Left cardiac atrium (tissue), 4 donors: ENCODE results near the gene PRRC2B. TPM values are rescaled to one million over a fixed set of nuclear protein-coding genes. Genes with fewer than 3 reads are reported as not detected.
"Not testable (repeated sequence)": the region's sequence is repeated elsewhere in the genome, so short reads cannot be mapped to it uniquely, and the experiment has no call there.

Experiments used
- ATAC-seq, 2 donors: fragments of 200-7000 bp; cut with Tn5 transposase; one replicate each; pipeline ENCODE4 v1.9.1; 2020; ENCODE audit warnings: mild to moderate bottlenecking in 2 of 2, moderate library complexity in 2 of 2
- DNase-seq: peaks from one replicate; pipeline ENCODE4 v3.0.0-alpha.2; 2020
- intact Hi-C, 2 donors: fragments of 100-400 bp; cut with DNase I; formaldehyde crosslinking; loops; one replicate each; pipeline versions ENCODE4 v1.14.1 to v1.15.1; 2022 to 2023
- total RNA-seq, 2 donors: library from RNA; stranded (reverse); fragmentation: NEBNext Ultra II Directional; extraction: Animal tissue kit (Norgen Biotek cat#: 25700); gene quantifications; one replicate each; pipeline ENCODE4 v1.2.1, GENCODE V29; 2021
- donor health status: DM: no; HTN: yes; CAD: no.
- donor health status: DM: no; HTN: yes; CAD: no; lungs with severe emphysema.
- donor health status: DM: yes; HTN: yes; CAD: no.
- donor health status: Dilated cardiomyopathy.

PRRC2B gene
- total RNA-seq, 2 donors from 2014 or later, result 136 to 155 TPM

DNA sequence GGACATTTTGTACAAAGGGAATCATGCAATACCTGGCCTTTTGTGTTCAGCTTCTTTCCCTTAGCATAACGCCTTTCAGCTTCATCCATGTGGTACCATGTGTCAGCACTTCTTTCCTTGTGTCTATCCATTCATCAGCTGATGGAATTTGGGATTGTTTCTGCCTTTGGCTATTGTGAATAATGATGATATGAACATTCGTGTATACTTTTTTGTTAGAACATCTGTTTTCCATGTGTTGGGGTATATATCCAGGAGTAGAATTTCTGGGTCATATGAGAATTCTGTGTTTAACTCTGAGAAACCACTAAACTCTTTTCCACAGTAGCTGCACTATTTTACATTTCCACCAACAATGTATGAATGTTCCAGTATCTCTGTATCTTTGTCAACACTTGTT is 14.8 kb upstream of the PRRC2B start:
- DNase-seq, result no peak
- intact Hi-C loops, result no loop called here

DNA sequence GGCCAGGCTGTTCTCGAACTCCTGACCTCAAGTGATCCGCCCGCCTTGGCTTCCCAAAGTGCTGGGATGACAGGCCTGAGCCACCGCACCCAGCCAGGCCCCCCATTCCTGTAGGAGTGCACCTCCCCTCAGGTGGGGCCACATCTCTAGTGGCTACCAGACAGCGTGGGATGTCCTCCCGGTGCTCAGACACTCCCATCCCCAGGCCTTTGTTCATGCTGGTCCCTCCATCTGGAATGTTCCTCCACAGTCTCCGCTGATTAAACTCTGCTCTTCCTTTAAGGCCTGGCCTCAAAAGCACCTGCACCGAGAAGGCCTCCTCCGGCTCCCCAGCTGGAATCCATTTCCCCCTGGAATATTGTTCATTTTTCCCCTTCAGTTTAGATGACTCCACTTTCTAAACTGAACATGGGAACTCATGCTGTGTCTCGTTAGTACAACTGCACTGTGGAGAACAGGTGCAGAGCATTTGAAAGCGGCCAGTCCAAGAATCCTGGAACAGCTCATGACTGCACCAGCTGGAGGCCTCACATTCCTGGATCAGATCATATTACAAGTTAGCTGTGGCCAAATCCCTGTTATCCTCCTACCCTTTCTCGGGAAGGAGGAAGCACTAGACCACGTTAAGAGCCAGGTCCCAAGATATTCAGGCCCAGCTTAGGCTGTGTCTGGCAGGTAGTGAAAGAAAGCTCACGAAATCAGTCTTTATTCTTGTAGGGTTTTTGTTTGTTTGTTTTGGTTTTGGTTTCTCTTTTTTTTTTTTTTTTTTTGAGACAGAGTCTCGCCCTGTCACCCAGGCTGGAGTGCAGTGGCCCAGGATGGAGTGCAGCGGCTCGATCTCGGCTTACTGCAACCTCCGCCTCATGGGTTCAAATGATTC is 10.8 kb upstream of the PRRC2B start:
- DNase-seq, result peak; percentile 39
- intact Hi-C loops, result no loop called here
- peak; percentile 94 to 98 for ATAC-seq

More for the DNA sequence above, 14.8 kb upstream of the PRRC2B start:
- no peak for ATAC-seq

DNA sequence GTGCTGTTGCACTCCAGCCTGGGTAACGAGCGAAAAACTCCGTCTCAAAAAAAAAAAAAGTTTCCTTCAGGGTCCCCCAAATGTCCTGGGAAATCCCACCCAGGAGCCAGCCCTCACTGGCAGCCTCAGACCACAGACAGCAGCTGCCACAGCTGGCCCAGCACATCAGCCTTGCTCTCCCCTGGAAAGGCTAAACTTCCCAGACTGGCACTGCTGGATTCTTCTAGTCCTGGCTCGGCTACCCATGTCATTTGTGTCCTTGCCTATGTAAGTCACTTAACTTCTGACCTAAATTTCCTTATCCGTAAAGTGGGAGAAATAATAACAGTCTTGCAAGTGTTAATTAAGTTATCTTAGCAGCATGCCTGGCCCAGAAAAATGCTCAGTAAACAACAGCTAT is 8.6 kb upstream of the PRRC2B start:
- intact Hi-C loops, result no loop called here
- ATAC-seq, result no peak

DNA sequence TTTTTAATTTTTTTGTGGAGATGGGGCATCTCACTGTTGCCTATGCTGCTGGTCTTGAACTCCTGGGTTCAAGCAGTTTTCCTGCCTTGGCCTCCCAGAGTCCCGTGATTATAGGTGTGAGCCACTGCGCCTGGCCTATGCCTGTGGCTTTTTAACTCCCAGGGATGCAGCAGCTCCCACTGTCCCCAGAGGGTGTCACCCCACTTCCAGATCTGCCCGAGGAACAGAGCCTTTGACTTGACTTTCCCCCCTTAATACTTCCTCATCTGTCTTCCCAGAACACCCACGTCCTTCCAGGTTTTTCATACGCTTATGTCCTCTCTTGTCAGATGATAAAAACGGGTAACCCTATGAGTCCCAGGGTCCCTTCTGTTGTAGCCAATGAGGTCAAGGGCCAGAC is 7.6 kb upstream of the PRRC2B start:
- no peak for ATAC-seq
- intact Hi-C loops, result no loop called here
- no peak for DNase-seq

More for the DNA sequence above, 8.6 kb upstream of the PRRC2B start:
- no peak for DNase-seq

DNA sequence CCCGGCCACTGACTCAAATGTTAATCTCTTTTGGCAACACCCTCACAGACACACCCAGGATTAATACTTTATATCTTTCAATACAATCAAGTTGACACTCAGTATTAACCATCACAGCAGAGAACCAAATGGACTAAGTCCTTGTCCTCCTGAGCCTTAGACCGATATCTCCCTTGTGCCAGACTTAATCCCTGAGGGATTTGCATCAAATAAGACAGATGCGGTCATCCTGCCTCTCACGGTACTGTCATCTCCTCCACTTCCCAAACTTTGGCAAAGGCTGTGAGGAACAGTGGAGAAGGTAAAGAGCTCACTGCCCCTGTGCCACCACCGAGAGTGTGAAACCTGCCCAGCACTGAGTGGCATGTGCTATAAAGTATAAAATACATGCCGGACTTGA is 6.5 kb upstream of the PRRC2B start:
- DNase-seq, result no peak
- no peak for ATAC-seq
- intact Hi-C loops, result no loop called here

DNA sequence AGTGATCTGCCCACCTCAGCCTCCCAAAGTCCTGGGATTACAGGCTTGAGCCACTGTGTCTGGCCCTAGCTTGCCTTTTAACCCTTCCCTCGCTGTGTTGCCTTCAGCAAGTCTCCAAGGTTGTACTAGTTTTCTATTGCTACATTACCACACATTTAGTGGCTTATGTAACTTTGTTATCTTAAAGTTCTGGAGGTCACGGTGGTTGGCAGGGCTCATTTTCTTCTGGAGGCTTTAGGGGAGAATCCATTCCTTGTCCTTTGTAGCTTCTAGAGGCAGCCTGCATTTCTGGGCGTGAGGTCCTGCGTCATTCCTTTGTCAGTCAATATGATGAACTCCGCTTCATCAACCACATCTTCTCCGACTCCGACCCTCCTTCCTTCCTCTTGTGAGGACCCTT is 2.9 kb upstream of the PRRC2B start:
- no peak for ATAC-seq
- intact Hi-C loops, result loop anchor here in 1 of 2 donors (10.0 kb wide), 1 partner anchor 84 kb away; no protein-coding TSS in a partner anchor
- DNase-seq, result no peak

DNA sequence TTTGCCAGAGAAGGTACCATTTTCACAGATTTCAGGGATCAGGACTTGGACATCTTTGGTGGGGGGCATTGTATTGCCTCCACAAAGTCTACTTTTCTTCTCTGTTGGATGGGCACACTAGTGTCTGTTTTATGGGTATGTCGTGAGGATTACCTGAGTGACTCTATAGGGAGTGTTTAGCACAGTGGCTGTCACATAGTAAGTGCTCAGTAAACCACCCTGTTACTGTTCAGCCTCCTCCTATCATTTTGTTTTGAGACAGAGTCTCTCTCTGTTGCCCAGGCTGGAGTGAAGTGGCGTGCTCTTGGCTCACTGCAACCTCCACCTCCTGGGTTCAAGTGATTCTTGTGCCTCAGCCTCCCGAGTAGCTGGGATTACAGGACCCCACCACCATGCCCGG is 2.4 kb upstream of the PRRC2B start:
- ATAC-seq (no peak), DNase-seq (no peak)

DNA sequence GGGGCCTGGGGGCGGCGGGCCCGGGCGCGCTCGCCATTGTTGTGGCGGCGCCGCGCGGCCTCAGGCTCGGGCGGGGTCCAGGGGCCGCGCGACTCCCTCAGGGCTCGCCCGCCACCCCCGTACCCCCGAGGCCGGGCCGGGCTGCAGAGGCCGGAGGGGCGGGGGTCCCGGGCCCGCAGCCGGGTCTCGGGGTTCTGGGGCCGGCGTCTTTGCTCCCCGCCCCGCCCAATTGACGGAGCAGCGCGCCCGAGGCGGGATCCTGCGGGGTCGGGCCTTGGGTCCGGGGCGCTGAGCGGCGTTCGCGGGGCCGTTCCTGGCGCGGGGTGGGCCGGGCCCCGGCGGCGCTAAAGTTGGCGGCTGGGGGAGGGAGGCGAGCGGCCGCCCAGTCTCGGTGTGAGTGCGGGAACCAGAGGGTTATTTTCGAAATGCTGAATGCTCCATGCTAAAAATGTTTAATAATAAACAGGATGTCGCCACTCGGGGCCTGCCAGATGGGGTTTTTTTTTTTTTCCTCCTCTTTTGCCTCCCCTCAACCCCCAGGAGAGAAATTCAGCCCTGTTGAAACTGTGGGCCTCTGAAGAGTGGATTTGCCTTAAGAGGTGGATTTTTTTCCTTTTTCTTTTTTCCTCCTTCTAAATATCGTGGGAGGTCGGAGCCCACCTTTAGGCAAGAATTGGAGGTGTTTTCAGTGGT is 724 bp downstream of the PRRC2B start:
- intact Hi-C loops, result loop anchor here in 1 of 2 donors (10.0 kb wide), 1 partner anchor 80 kb away; no protein-coding TSS in a partner anchor
- ATAC-seq (peak; percentile 36 to 55), DNase-seq (peak; percentile 60)

More for the DNA sequence above, 2.4 kb upstream of the PRRC2B start:
- intact Hi-C loops, result loop anchor here in 1 of 2 donors (10.0 kb wide), 1 partner anchor 83 kb away; no protein-coding TSS in a partner anchor

DNA sequence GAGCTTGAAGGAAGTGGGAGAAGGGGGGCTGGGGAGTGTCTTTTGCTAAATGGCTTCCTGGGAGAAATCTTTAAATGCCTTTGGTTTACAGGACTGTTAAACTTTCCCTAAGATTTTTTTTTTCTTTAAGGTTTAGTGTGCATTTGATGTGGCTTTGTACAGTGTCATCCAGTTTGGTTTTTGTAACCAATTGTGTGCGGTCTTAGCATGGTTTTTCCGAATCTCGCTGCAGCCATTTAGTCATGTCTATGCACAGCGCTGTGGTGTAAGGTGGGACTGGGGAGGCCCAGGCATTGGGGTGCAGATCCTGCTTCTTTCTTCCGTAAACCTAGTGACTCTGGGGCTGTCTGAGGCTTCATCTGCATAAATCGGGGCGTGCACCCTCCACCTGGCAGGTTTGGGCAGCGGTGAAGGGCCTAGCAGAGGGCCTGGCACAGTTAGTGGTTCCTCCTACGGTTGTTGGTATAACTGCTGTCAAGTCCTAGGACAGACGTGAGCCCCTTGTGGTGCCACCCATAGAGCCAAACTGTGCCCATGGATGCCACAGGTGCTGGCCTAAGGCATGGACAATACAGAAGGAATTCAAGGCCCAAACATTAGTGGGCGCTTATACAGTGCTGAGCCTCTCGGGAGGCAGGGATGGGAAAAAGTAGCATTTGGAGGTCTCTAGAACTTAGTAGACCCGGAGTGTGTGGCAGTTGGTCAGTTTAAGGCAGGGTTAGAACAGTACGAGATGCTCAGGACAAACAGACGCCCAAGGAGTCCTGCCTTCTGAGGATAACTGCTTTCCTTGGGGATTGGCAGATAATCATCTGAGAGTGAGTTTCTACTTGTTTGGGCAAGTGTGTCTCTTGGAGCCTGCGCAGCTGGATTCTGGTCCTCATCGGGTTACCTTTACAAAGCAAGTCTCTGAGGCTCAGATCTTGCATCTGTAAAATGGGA is 1.5 kb downstream of the PRRC2B start:
- peak in 1 of 2 donors; percentile 6 for ATAC-seq
- peak; percentile 18 for DNase-seq
- intact Hi-C loops, result loop anchor here in 1 of 2 donors (10.0 kb wide), 1 partner anchor 79 kb away; no protein-coding TSS in a partner anchor

DNA sequence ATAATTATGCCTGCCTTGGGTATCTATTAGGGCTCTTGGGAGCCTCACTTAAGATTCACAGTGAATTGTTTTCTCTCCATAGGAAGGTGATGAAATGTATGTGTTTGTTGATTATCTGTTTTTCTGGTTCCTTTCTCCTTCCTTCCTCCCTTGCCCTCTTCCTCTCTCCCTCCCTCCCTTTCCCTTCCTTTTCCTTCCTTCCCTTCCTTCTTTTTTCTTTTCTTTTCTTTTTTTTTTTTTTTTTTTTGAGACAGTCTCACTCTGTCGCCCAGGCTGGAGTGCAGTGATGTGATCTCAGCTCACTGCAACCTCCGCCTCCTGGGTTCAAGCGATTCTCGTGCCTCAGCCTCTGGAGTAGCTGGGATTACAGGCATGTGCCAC is 2.2 kb downstream of the PRRC2B start:
- not testable (repeated sequence) for ATAC-seq, DNase-seq
- intact Hi-C loops, result loop anchor here in 1 of 2 donors (10.0 kb wide), 1 partner anchor 79 kb away; no protein-coding TSS in a partner anchor

DNA sequence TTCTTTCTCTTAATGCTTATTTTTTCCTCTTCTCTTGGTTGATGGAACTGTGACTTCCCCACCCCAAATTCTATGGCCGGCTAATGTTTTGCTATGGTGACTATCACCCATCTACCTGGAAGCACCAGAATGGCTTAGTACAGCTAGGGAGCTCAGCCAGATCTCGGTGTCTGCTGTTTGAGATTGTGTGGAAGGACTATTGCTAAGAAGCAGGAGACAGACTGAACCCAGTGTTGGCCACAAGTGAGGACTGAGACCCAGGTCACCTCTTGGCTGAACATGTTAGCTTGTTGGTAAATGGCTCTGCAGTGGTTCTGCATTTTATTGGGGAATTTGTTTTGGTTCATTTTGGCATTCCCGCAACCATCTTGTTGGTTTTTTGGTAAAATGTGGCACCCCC is 2.7 kb downstream of the PRRC2B start:
- intact Hi-C loops, result loop anchor here in 1 of 2 donors (10.0 kb wide), 1 partner anchor 78 kb away; no protein-coding TSS in a partner anchor
- no peak for ATAC-seq
- no peak for DNase-seq

DNA sequence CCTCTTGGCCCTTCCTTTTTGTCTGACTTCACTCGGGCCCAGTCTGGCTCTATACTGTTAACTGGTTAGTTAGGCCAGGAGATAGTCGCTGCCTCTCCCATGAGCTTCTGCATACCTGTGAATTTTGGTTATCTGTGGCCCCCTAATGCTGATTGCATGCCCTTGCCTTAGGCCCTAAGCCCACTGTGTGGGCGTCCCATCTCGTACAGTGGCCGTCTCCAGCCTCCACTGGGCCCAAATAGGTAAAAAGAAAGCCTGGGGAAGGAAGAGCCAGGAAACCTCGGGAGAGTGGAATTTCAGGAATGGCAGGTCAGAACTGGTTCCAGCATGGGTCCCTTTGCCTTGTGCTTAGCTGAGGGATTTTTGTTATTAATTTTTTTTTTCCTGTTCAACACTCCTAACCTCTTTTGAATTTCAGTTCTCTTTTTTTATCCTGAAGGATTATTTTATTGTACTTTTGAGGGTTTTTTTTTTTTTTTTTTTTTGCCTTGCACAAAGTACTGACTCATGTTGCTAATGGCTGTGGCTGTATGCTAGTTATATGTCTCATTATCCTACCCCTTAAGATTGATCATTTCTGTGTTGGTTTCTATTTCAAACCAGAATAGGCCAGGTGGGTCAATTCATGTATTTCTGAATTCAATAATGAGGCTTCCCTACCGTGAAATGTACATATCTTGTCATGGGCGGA is 3.4 kb downstream of the PRRC2B start:
- intact Hi-C loops, result loop anchor here in 1 of 2 donors (10.0 kb wide), 1 partner anchor 78 kb away; no protein-coding TSS in a partner anchor
- no peak for DNase-seq
- ATAC-seq, result no peak

DNA sequence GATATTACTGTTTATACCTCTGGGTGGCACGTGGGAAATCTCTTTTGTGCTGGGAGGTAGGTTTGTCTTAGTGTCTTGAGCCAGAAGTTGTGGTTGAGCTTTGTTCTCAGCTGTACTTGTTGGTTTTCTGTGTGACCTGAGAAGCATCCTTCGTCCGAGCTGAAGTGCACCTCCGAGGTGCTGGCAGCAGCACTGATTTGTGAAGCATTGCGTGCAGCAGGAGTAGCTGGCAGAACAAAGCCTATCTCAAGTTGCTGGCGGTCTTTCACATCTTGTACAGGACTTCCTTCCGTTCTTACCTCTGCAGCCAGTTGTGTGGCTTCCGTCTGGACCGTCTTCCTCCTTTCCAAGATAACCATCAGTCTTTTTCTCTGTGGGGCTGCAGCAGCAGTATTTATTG is 4.3 kb downstream of the PRRC2B start:
- intact Hi-C loops, result loop anchor here in 1 of 2 donors (10.0 kb wide), 1 partner anchor 77 kb away; no protein-coding TSS in a partner anchor
- peak; percentile 39 for DNase-seq
- ATAC-seq, result no peak

DNA sequence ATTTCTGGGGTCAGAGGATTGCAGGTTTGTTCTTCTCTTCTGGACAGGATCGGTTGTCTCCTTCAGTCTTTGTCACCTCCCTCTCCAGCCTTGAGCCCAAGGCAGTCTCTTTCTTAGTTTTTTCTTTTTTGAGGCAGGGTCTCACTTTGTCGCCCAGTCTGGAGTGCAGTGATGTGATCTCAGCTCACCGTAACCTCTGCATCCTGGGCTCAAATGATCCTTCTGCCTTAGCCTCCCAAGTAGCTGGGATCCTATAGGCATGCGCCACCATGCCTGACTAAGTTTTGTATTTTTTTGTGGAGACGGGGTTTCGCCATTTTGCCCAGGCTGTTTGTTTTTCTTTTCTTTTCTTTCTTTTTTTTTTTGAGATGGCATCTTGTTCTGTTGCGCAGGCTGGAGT is 6.1 kb downstream of the PRRC2B start:
- DNase-seq, result no peak
- intact Hi-C loops, result loop anchor here in 1 of 2 donors (10.0 kb wide), 1 partner anchor 75 kb away; no protein-coding TSS in a partner anchor
- ATAC-seq, result no peak

DNA sequence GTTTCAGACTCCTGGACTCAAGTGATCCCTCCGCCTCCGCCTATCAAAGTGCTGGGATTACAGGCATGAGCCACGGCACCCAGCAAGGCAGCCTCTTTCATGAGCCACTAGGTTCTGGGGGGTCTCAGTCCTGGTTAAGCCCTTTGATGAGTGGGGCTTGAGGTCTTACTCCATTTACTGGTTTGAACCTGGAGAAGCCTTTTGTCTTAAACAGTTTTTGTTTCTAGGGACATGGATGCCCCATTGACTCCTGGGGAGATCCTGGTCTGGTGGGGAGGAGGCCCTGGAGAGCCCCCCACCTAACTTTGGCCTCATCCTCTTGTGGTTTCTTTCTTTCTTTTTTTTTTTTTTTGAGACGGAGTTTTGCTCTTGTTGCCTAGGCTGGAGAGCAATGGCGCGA is 6.7 kb downstream of the PRRC2B start:
- no peak for DNase-seq
- intact Hi-C loops, result no loop called here
- ATAC-seq, result no peak

DNA sequence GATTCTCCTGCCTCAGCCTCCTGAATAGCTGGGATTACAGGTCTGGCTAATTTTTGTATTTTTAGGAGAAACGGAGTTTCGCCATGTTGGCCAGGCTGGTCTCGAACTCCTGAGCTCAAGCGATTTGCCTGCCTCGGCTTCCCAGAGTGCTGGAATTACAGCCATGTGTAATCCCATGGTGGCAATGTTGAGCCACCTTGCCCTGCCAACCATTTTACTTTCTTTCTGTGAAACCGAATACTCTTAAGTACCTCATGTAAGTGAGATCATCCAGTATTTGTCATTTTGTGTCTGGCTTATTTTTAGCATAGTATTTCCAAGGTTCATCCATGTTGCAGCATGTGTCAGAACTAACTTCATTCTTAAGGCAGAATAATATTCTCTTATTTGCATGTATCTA is 8.2 kb downstream of the PRRC2B start:
- no peak for DNase-seq
- ATAC-seq, result no peak
- intact Hi-C loops, result no loop called here

DNA sequence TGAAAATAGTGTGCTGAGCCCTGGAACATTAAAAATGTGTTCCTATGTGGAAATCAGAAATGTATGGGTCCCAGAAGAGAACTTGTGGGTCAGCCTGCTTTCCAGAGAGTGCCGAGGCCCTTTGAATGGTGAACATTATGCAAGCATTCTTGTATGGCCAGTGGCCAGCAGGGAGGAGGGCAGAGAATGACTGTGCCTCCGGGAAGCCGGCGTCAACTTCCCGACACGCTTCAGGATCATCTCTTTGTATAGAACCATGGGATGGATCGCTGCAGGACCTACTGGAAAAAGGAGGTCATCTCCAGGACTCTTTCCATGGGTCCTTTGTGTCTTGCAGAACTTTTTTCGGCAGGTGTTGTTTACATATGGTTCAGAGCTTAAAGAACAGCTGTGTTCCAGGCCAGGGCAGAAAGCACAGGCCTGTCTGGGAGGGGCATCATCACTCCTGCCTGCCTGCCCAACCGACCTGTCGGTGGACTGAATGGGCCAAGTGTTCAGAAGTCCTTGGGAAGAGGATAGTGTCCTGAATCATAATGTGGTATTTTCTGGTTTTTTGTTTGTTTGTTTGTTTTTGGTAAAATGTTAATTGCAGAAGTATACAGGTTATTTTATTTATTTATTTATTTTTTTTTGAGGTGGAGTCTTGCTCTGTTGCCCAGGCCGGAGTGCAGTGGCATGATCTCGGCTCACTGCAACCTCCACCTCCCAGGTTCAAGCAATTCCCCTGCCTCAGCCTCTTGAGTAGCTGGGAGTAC is 9.0 kb downstream of the PRRC2B start:
- ATAC-seq (peak; percentile 75 to 85), DNase-seq (peak; percentile 95)
- intact Hi-C loops, result no loop called here

DNA sequence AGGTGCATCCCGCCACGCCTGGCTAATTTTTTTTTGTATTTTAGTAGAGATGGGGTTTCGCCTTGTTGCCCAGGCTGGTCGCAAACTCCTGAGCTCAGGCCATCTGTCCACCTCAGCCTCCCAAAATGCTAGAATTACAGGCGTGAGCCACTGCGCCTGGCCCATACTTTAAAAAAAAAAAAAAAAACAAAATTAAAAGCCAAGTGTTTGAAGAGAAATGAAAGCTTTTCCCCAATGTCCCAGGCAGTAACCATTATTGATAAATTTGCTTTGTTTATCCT is 9.5 kb downstream of the PRRC2B start:
- no peak for DNase-seq
- intact Hi-C loops, result no loop called here
- ATAC-seq, result no peak
